GM12878 (cell line): Measurements from ENCODE around the gene FAM131B. TPM values are rescaled to one million over a fixed set of nuclear protein-coding genes. Genes with fewer than 3 reads are reported as not detected.
A peak's percentile ranks its signal among the peaks of the same experiment; 100 is the strongest.

Experiments
- ATAC-seq: fragments of 200-7000 bp; cut with Tn5 transposase; 3 replicates; pipeline ENCODE4 v1.9.1; 2020; ENCODE audit warnings: mild to moderate bottlenecking, moderate library complexity
- BruUV-seq: library from RNA; stranded (reverse); fragments of 400-500 nt; replicated peaks from 2 replicates; lab custom pipeline; 2021; lab: Mats Ljungman, UMichigan
- CTCF ChIA-PET: fragments of 300-600 bp; sonication (Branson Sonifier 250); formaldehyde crosslinking; extraction: SDS; loops from one replicate; lab custom pipeline; 2021; ENCODE audit warnings: inconsistent platforms; lab: Yijun Ruan, JAX
- POLR2A ChIA-PET: fragments of 350-600 bp; formaldehyde crosslinking; extraction: SDS; loops from one replicate; lab custom pipeline; 2021; ENCODE audit warnings: inconsistent platforms; lab: Charles Lee
- RAD21 ChIA-PET: fragments of 300-600 bp; sonication (Branson Sonifier 250); formaldehyde crosslinking; loops from one replicate; lab custom pipeline; 2023; ENCODE audit warnings: antibody characterized with exemption; ENCODE audit not compliant: unreplicated experiment; lab: Charles Lee
- SMC1A ChIA-PET: fragments of 300-600 bp; sonication (Branson Sonifier 250); formaldehyde crosslinking; loops from one replicate; lab custom pipeline; 2023; ENCODE audit not compliant: unreplicated experiment, uncharacterized antibody; lab: Charles Lee
- DNase-seq: peaks from one replicate; pipeline ENCODE4 v3.0.0-alpha.2; 2011; ENCODE audit warnings: low read depth, low spot score
- FAIRE-seq: peaks from 3 replicates; lab custom pipeline; 2011; peaks lifted over from hg19 to GRCh38; lab: Jason Lieb, UNC
- H2AFZ ChIP-seq: 2 replicates; pipeline ENCODE4 v1.6.0; 2011; ENCODE audit warnings: low read depth, low read length, control low read depth; ENCODE audit not compliant: control insufficient read depth
- H3K27ac ChIP-seq: 2 replicates; pipeline ENCODE4 v1.5.1; 2011; ENCODE audit warnings: control low read depth; ENCODE audit not compliant: control insufficient read depth, insufficient read depth
- H3K27me3 ChIP-seq, 2 experiments: replicated peaks in 1 of 2; 2 replicates each; pipeline versions ENCODE4 v1.6.0 to v1.6.1; 2011; ENCODE audit warnings: low read length in 1 of 2; ENCODE audit not compliant: control insufficient read depth in 2 of 2, insufficient read depth in 2 of 2
- H3K36me3 ChIP-seq, 2 experiments: 2 replicates each; pipeline ENCODE4 v1.5.1; 2011; ENCODE audit warnings: low read length in 1 of 2; ENCODE audit not compliant: control insufficient read depth in 2 of 2, insufficient read depth in 2 of 2
- H3K4me1 ChIP-seq: 2 replicates; pipeline ENCODE4 v1.6.1; 2011; ENCODE audit warnings: mild to moderate bottlenecking, low read length, moderate library complexity, mixed read lengths; ENCODE audit not compliant: control insufficient read depth, insufficient read depth
- H3K4me2 ChIP-seq: 2 replicates; pipeline ENCODE4 v1.6.0; 2011; ENCODE audit warnings: control low read depth; ENCODE audit not compliant: control insufficient read depth, insufficient read depth
- H3K4me3 ChIP-seq: fragments of 200-600 bp; sonication (generic); 2 replicates; pipeline ENCODE4 v1.5.1; 2016
- H3K79me2 ChIP-seq: 2 replicates; pipeline ENCODE4 v1.6.0; 2011; ENCODE audit warnings: low read length; ENCODE audit not compliant: control insufficient read depth, insufficient read depth
- H3K9ac ChIP-seq: 2 replicates; pipeline ENCODE4 v1.8.0; 2011; ENCODE audit warnings: low read length, control low read depth, mixed read lengths; ENCODE audit not compliant: control insufficient read depth, insufficient read depth
- H3K9me3 ChIP-seq: replicated peaks from 3 replicates; pipeline ENCODE4 v1.5.1; 2011; ENCODE audit warnings: mild to moderate bottlenecking, low read length; ENCODE audit not compliant: control insufficient read depth, insufficient read depth
- H4K20me1 ChIP-seq: 2 replicates; pipeline ENCODE4 v1.6.0; 2011; ENCODE audit not compliant: control insufficient read depth, insufficient read depth
- ASH2L ChIP-seq: fragments of 300-600, 200-600 bp; sonication (generic); IDR thresholded peaks from 2 replicates; pipeline ENCODE4 v1.6.1; 2017; ENCODE audit warnings: low read depth, mild to moderate bottlenecking, borderline replicate concordance
- DPF2 ChIP-seq: fragments of 450-650 bp; IDR thresholded peaks from 2 replicates; pipeline ENCODE4 v1.6.1; 2017; ENCODE audit warnings: mild to moderate bottlenecking
- SMAD1 ChIP-seq: fragments of 450-650 bp; IDR thresholded peaks from 2 replicates; pipeline ENCODE4 v1.6.1; 2018; ENCODE audit warnings: mild to moderate bottlenecking, low read depth; ENCODE audit not compliant: partially characterized antibody
- YY1 ChIP-seq: IDR thresholded peaks from 2 replicates; pipeline ENCODE4 v1.6.1; 2011; ENCODE audit warnings: low read depth, mild to moderate bottlenecking, low read length
- WGBS: methylation state at CpG from one replicate; pipeline ENCODE4 v1.1.6; 2016; ENCODE audit warnings: low lambda C conversion rate; ENCODE audit not compliant: insufficient replicate concordance, insufficient coverage; ENCODE audit errors: missing lambda C conversion rate; 5-methylcytosine and 5-hydroxymethylcytosine counted together
- in situ Hi-C: fragments of 300-500 bp; cut with MboI; formaldehyde crosslinking; loops from 9 replicates; pipeline ENCODE4 v1.14.3; 2018; ENCODE audit warnings: mixed read lengths
- intact Hi-C: fragments of 100-400 bp; cut with micrococcal nuclease; formaldehyde crosslinking; loops from one replicate; pipeline ENCODE4 v1.14.2; 2022; ENCODE audit not compliant: unreplicated experiment
- polyA plus RNA-seq, 11 experiments: library from polyadenylated mRNA; depleted of rRNA in 4 of 11; unstranded in 6 of 11; stranded (reverse) in 5 of 11; fragments of >200 nt; fragmentation: Nextera tagmentation in 4 of 11; fragmentation: Illumina TruSeq in 1 of 11; extraction: Ambion mirVana in 4 of 11; extraction: Trizol in 1 of 11; gene quantifications; 1 replicate in 1 of 11; 2 replicates in 10 of 11; pipeline versions ENCODE4 v1.2.1 to v1.2.3, GENCODE V29; 2011 to 2016; ENCODE audit warnings: inconsistent platforms in 2 of 11, missing spikeins in 2 of 11, low read depth in 1 of 11
- total RNA-seq, 4 experiments: library from RNA; depleted of rRNA in 3 of 4; stranded (reverse); fragments of >200 nt in 3 of 4; fragmentation: Illumina TruSeq in 1 of 4; extraction: Trizol in 1 of 4; gene quantifications; 2 replicates each; pipeline versions ENCODE4 v1.2.1 to v1.2.3, GENCODE V29; 2013 to 2021

FAM131B gene
- total and polyA plus RNA-seq, 10 of the 15 experiments (the other 5 are each of a cell fraction or from before 2014, with no cell fraction given): 0.03 to 0.05 TPM; not detected in 8

- Histone ChIP-seq H3K27me3 (no peaks in the 10 kb centered on the region), H3K4me2 (peak overlapping the region; percentile 76), H3K4me1 (peaks cover 20% of the 10 kb centered on the region), H3K27ac (no peak overlapping the region), H3K4me3 (peak overlapping the region; percentile 99), H3K79me2 (peaks cover 48% of the 10 kb centered on the region), H3K9ac (peak overlapping the region; percentile 94; the same call in 1 of the 2 replicates), H3K36me3 (peaks cover 0 to 6% of the 10 kb centered on the region in 2 experiments; a peak in 3 of 4 replicates), H3K9me3 (no peaks in the 10 kb centered on the region), H4K20me1 (no peaks in the 10 kb centered on the region; the same call in 1 of the 2 replicates), H2AFZ (no peak overlapping the region)
- SMC1A ChIA-PET: interaction anchor here (1.6 kb wide), 1 partner anchor 143 kb away, joined by 4 read pairs; no protein-coding TSS in a partner anchor
- POLR2A ChIA-PET: no interaction called here
- TSS peak; percentile 47 for BruUV-seq
- TF ChIP-seq DPF2: no peak
- no peak for TF ChIP-seq SMAD1
- no peak for TF ChIP-seq YY1
- TF ChIP-seq ASH2L: no peak
- CTCF ChIA-PET: no interaction called here
- DNase-seq (no peak), ATAC-seq (no peak), FAIRE-seq (no peak)
- intact Hi-C loops: loop anchor here (5.0 kb wide), 1 partner anchor 76 kb away; no protein-coding TSS in a partner anchor
- RAD21 ChIA-PET: interaction anchor here (0.5 kb wide), 1 partner anchor 34 kb away, joined by 3 read pairs; no protein-coding TSS in a partner anchor
- 92% methylated on average over 13 of the region's 15 CpGs for WGBS
- in situ Hi-C loops: no loop called here
Observed at GRCh38 chr7:143382791-143383641, 20.5 kb upstream of the FAM131B start.
